GM18505 (cell line): ENCODE measurements around the gene POLD2.
"Not testable (repeated sequence)": the region's sequence is repeated elsewhere in the genome, so short reads cannot be mapped to it uniquely, and the experiment has no call there.

ENCODE experiments used
- ATAC-seq: cut with Tn5 transposase; IDR thresholded peaks from one replicate; pipeline ENCODE4 v1.9.1; 2021; ENCODE audit not compliant: unreplicated experiment
- POLR2A ChIP-seq: IDR thresholded peaks from 4 replicates; pipeline ENCODE4 v1.6.1; 2011; ENCODE audit warnings: borderline replicate concordance; ENCODE audit not compliant: insufficient read depth, insufficient read length; ENCODE audit errors: extremely low read depth

The POLD2 gene

GRCh38 chr7:44123190-44124003 lies at the start of gene POLD2:
POLD2 (minus strand) TSS chr7:44123548; CDS start chr7:44122053, 1,495 bp downstream.
- peak; percentile 99 for ATAC-seq
- TF ChIP-seq POLR2A: peak; percentile 71

- no peak for TF ChIP-seq POLR2A
Measured at GRCh38 chr7:44172803-44173424, 49.6 kb upstream of the POLD2 start.

GRCh38 chr7:44172352-44172751 lies 49.0 kb upstream of the POLD2 start:
- no peak for TF ChIP-seq POLR2A
- ATAC-seq: no peak

More at GRCh38 chr7:44172803-44173424, 49.6 kb upstream of the POLD2 start:
- no peak for ATAC-seq

- ATAC-seq: not testable (repeated sequence)
Measured at GRCh38 chr7:44171901-44172300, 48.6 kb upstream of the POLD2 start.

- no peak for TF ChIP-seq POLR2A
- ATAC-seq: peak; percentile 55
Measured at GRCh38 chr7:44167920-44168319, 44.6 kb upstream of the POLD2 start.

GRCh38 chr7:44163591-44163990 lies 40.2 kb upstream of the POLD2 start:
- ATAC-seq: no peak
- TF ChIP-seq POLR2A: no peak

GRCh38 chr7:44162785-44163395 lies 39.5 kb upstream of the POLD2 start:
- no peak for TF ChIP-seq POLR2A
- no peak for ATAC-seq

- no peak for TF ChIP-seq POLR2A
- no peak for ATAC-seq
Measured at GRCh38 chr7:44162179-44162578, 38.8 kb upstream of the POLD2 start.

- ATAC-seq: no peak
Measured at GRCh38 chr7:44161371-44161770, 38.0 kb upstream of the POLD2 start.

GRCh38 chr7:44159824-44160630 lies 36.7 kb upstream of the POLD2 start:
- no peak for ATAC-seq
- TF ChIP-seq POLR2A: no peak

More at GRCh38 chr7:44161371-44161770, 38.0 kb upstream of the POLD2 start:
- no peak for TF ChIP-seq POLR2A

GRCh38 chr7:44158873-44159631 lies 35.7 kb upstream of the POLD2 start:
- no peak for ATAC-seq
- TF ChIP-seq POLR2A: no peak

- TF ChIP-seq POLR2A: no peak
Measured at GRCh38 chr7:44158096-44158872, 34.9 kb upstream of the POLD2 start.

More at GRCh38 chr7:44158096-44158872, 34.9 kb upstream of the POLD2 start:
- no peak for ATAC-seq
